ENCODE data around the gene ZEB2.
A peak's percentile ranks its signal among the peaks of the same experiment; 100 is the strongest.

The ZEB2 gene

GRCh38 chr2:144510294-144510991, 9.5 kb downstream of the ZEB2 start:
- no peaks in the 10 kb centered on the region for H3K9me3 ChIP-seq (ENCODE audit: control insufficient read depth, low read length)
- H3K27me3 ChIP-seq (ENCODE audit: control insufficient read depth, insufficient read depth, low read length), result peaks cover 35% of the 10 kb centered on the region
- no peaks in the 10 kb centered on the region for H3K4me1 ChIP-seq (ENCODE audit: control insufficient read depth, insufficient read depth, low read length)
- H3K36me3 ChIP-seq (ENCODE audit: control insufficient read depth, insufficient read depth, low read length), result no peaks in the 10 kb centered on the region
- peak overlapping the region; percentile 45 for H3K9ac ChIP-seq (ENCODE audit: low read length)
- H3K4me3 ChIP-seq (ENCODE audit: low read length), result no peak overlapping the region

DNA sequence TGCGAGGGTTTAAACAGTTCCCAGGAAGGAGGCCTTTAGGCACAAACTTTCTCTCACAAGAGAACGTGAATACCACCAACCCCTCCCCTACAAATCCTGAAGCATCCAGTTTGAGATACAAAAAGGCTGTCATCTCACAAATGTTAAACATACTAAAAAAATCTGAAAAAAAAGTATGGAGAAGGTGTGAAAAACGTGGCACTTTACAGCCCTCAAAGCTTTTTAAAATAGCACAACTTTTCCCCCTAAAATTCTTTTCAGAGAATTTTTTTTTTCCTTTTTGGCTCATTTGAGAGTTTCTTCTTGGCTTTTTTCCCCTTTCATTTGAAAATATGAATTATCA, 10.1 kb downstream of the ZEB2 start:
- Histone ChIP-seq H3K4me3 (ENCODE audit: low read length) (no peak overlapping the region), H3K4me1 (ENCODE audit: control insufficient read depth, insufficient read depth, low read length) (no peaks in the 10 kb centered on the region), H3K9me3 (ENCODE audit: control insufficient read depth, low read length) (no peaks in the 10 kb centered on the region), H3K36me3 (ENCODE audit: control insufficient read depth, insufficient read depth, low read length) (no peaks in the 10 kb centered on the region), H3K27me3 (ENCODE audit: control insufficient read depth, insufficient read depth, low read length) (peaks cover 29% of the 10 kb centered on the region), H3K9ac (ENCODE audit: low read length) (no peak overlapping the region)

DNA sequence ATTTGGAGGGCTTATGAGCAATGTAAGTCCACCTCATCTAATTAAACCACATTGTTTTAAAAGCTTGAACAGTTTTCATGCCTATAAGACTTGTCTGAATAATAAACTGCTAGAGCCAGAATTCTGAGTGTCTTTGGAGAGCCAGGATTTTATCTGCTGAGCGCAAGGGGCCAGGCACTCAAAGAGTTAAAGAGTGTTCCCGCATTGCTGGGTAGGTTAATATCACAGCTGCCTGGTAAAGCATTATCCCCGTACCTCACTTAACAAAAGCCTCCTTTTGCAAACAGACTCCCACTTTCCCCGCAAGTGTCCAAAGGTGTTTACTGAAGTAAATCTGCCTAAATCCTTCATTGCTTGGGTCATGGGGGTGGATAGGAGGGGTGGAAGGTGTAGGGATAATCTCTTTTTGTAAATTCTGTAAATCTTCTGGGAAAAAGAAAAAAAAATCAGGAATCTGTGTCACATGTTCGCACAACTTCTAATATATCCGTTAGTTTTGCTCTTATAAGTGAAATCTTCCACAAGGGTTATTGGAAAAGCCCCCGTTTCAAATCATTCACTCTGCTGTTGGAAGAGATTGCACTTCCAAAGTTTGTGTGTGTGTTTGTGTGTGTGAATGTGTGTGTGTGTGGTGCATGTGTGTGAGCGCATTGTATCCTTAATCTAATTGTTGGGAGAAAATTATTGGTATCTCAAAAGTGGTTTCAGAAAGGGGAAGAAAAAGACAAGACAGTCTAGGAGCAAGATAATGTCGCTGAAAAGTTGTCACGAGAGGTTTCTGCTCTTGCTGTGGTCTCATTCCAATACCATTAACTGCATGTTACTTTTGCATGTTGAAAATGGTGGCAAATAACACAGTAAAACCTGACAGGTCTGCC, 10.7 kb downstream of the ZEB2 start:
- Histone ChIP-seq H3K36me3 (ENCODE audit: control insufficient read depth, insufficient read depth, low read length) (no peaks in the 10 kb centered on the region), H3K27me3 (ENCODE audit: control insufficient read depth, insufficient read depth, low read length) (peaks cover 25% of the 10 kb centered on the region), H3K4me1 (ENCODE audit: control insufficient read depth, insufficient read depth, low read length) (no peaks in the 10 kb centered on the region), H3K9ac (ENCODE audit: low read length) (no peak overlapping the region), H3K9me3 (ENCODE audit: control insufficient read depth, low read length) (no peaks in the 10 kb centered on the region), H3K4me3 (ENCODE audit: low read length) (no peak overlapping the region)

GRCh38 chr2:144508172-144508851, 11.6 kb downstream of the ZEB2 start:
- H3K27me3 ChIP-seq (ENCODE audit: control insufficient read depth, insufficient read depth, low read length), result peaks cover 16% of the 10 kb centered on the region
- H3K4me3 ChIP-seq (ENCODE audit: low read length), result no peak overlapping the region
- H3K9me3 ChIP-seq (ENCODE audit: control insufficient read depth, low read length), result no peaks in the 10 kb centered on the region
- no peaks in the 10 kb centered on the region for H3K4me1 ChIP-seq (ENCODE audit: control insufficient read depth, insufficient read depth, low read length)
- H3K36me3 ChIP-seq (ENCODE audit: control insufficient read depth, insufficient read depth, low read length), result no peaks in the 10 kb centered on the region
- H3K9ac ChIP-seq (ENCODE audit: low read length), result no peak overlapping the region

DNA sequence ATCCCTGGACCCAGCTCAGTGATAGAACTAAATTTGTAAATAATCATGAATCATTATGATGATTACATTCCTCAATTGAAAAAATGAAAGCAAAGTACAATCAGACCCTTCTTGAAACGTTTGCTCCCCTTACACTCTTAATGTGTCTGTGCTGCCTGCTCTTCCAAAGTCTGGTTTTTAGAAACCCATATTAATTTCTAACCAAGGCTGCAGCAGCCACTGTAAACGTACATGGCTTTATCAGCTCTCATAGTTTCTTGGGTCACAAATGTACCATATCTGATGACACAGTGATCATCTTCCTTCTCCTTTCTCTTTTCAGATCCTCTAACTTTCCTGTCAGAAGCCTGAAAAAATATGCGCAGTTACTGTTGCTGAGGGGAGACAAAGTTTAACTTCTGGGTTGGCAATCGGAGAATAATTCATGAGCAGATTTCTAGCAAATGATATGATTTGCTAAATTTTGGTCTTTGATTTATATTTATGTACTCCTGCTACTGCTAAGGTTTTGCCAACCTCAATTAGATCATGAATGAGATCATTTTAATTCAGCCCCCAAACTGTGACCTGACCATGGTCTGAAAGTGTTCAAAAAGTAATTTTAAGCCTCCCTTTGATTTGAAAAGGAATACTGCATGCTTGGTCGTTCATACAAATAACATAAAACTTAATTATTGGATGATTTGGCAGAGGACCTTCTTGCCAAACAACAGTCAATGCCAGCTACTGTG, 12.3 kb downstream of the ZEB2 start:
- Histone ChIP-seq H3K9me3 (ENCODE audit: control insufficient read depth, low read length) (no peaks in the 10 kb centered on the region), H3K4me3 (ENCODE audit: low read length) (no peak overlapping the region), H3K36me3 (ENCODE audit: control insufficient read depth, insufficient read depth, low read length) (no peaks in the 10 kb centered on the region), H3K9ac (ENCODE audit: low read length) (no peak overlapping the region), H3K4me1 (ENCODE audit: control insufficient read depth, insufficient read depth, low read length) (no peaks in the 10 kb centered on the region), H3K27me3 (ENCODE audit: control insufficient read depth, insufficient read depth, low read length) (peaks cover 9% of the 10 kb centered on the region)

DNA sequence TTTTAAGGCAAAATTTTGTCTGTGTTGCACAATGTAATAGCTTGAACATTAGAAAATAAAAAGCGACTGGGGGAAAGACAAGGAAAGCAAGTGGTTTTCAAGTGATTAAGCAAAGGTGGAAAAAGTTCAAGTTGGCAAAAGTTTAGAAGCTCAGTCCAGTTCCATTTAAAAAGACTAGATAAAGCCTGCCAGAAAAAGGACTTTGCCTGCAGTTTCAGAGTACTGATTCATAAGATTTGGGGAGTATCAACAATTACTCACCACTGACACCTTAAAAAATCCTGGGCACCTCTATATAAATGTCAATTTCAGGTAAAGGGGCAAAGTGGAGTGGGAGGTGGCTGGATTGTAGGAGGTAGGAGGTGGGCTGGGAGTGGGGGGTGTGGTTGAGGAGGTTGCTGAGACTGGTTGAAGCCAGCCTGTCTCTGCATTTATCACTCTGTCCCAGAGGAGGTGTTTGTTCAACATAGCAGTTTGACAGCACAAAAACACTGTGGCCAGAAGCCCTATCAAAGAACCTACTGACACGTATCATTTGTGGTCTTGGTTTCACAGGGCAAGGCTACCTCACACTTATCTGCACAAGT, 14.6 kb downstream of the ZEB2 start:
- Histone ChIP-seq H3K36me3 (ENCODE audit: control insufficient read depth, insufficient read depth, low read length) (no peaks in the 10 kb centered on the region), H3K4me1 (ENCODE audit: control insufficient read depth, insufficient read depth, low read length) (peaks cover 3% of the 10 kb centered on the region), H3K4me3 (ENCODE audit: low read length) (no peak overlapping the region), H3K9me3 (ENCODE audit: control insufficient read depth, low read length) (no peaks in the 10 kb centered on the region), H3K9ac (ENCODE audit: low read length) (no peak overlapping the region), H3K27me3 (ENCODE audit: control insufficient read depth, insufficient read depth, low read length) (no peaks in the 10 kb centered on the region)

DNA sequence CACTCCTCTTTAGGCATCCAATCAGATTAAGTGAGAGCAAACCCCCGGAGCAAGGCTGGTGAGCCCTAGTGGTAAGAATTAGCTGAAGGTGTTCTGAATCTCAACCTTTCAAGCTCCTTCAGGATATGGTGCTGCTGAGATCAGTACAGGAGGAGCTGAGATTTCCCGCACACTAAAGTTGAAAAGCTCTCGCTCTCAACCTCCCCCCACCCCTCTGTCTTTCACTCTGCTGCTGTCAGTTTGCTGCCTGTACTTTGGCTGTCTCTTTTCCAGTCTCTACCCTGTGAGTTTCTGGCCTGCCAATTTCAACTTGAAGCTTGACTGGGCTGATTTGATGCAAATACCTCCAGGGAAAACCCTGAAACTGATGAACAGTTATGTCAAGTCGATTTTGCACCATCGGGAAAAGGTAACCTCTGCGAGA, 15.7 kb downstream of the ZEB2 start:
- no peak overlapping the region for H3K4me3 ChIP-seq (ENCODE audit: low read length)
- no peaks in the 10 kb centered on the region for H3K9me3 ChIP-seq (ENCODE audit: control insufficient read depth, low read length)
- no peaks in the 10 kb centered on the region for H3K27me3 ChIP-seq (ENCODE audit: control insufficient read depth, insufficient read depth, low read length)
- no peak overlapping the region for H3K9ac ChIP-seq (ENCODE audit: low read length)
- peaks cover 3% of the 10 kb centered on the region for H3K4me1 ChIP-seq (ENCODE audit: control insufficient read depth, insufficient read depth, low read length)
- H3K36me3 ChIP-seq (ENCODE audit: control insufficient read depth, insufficient read depth, low read length), result no peaks in the 10 kb centered on the region

DNA sequence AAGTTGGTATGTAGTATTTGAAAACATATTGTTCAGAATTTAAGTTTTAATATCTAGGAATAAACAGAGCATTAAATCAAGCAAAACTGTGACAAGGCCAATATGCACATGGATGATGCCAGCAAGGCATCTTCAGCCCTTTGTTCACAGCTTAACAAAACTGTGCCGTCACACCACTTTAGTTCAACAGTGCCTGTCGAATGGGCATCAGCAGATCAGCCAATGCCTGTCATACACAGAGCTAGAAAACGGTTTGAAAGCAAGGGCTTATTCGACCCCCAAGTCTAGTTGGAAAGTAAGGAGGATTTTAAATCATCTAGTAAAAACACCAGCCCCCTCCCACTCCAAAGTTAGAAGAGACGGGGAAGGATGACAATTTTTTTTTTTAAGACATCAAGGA, 16.7 kb downstream of the ZEB2 start:
- Histone ChIP-seq H3K9ac (ENCODE audit: low read length) (no peak overlapping the region), H3K27me3 (ENCODE audit: control insufficient read depth, insufficient read depth, low read length) (no peaks in the 10 kb centered on the region), H3K36me3 (ENCODE audit: control insufficient read depth, insufficient read depth, low read length) (no peaks in the 10 kb centered on the region), H3K9me3 (ENCODE audit: control insufficient read depth, low read length) (no peaks in the 10 kb centered on the region), H3K4me1 (ENCODE audit: control insufficient read depth, insufficient read depth, low read length) (peaks cover 3% of the 10 kb centered on the region), H3K4me3 (ENCODE audit: low read length) (no peak overlapping the region)

GRCh38 chr2:144502369-144502768, 17.6 kb downstream of the ZEB2 start:
- Histone ChIP-seq H3K9ac (ENCODE audit: low read length) (no peak overlapping the region), H3K27me3 (ENCODE audit: control insufficient read depth, insufficient read depth, low read length) (no peaks in the 10 kb centered on the region), H3K9me3 (ENCODE audit: control insufficient read depth, low read length) (no peaks in the 10 kb centered on the region), H3K4me1 (ENCODE audit: control insufficient read depth, insufficient read depth, low read length) (peaks cover 3% of the 10 kb centered on the region), H3K36me3 (ENCODE audit: control insufficient read depth, insufficient read depth, low read length) (no peaks in the 10 kb centered on the region), H3K4me3 (ENCODE audit: low read length) (no peak overlapping the region)

- H3K36me3 ChIP-seq (ENCODE audit: control insufficient read depth, insufficient read depth, low read length), result no peaks in the 10 kb centered on the region
- H3K4me3 ChIP-seq (ENCODE audit: low read length), result no peak overlapping the region
- no peaks in the 10 kb centered on the region for H3K27me3 ChIP-seq (ENCODE audit: control insufficient read depth, insufficient read depth, low read length)
- no peaks in the 10 kb centered on the region for H3K9me3 ChIP-seq (ENCODE audit: control insufficient read depth, low read length)
- peaks cover 3% of the 10 kb centered on the region for H3K4me1 ChIP-seq (ENCODE audit: control insufficient read depth, insufficient read depth, low read length)
- H3K9ac ChIP-seq (ENCODE audit: low read length), result no peak overlapping the region
These were observed 18.3 kb downstream of the ZEB2 start for GRCh38 chr2:144501627-144502026.

- no peaks in the 10 kb centered on the region for H3K27me3 ChIP-seq (ENCODE audit: control insufficient read depth, insufficient read depth, low read length)
- H3K9ac ChIP-seq (ENCODE audit: low read length), result no peak overlapping the region
- no peak overlapping the region for H3K4me3 ChIP-seq (ENCODE audit: low read length)
- H3K9me3 ChIP-seq (ENCODE audit: control insufficient read depth, low read length), result no peaks in the 10 kb centered on the region
- no peaks in the 10 kb centered on the region for H3K36me3 ChIP-seq (ENCODE audit: control insufficient read depth, insufficient read depth, low read length)
- peaks cover 3% of the 10 kb centered on the region for H3K4me1 ChIP-seq (ENCODE audit: control insufficient read depth, insufficient read depth, low read length)
These were observed 18.8 kb downstream of the ZEB2 start for GRCh38 chr2:144501118-144501517.

Data from mucosa of stomach (tissue), 1 donor.